ENCODE measurements around the gene PEX5.

Gene PEX5

GRCh38 chr12:7150356-7150755, 39.1 kb upstream of the PEX5 start:
- Histone ChIP-seq H2AFZ (ENCODE audit: low read length) (no peak overlapping the region), H3K36me3 (ENCODE audit: insufficient read depth, low read length) (peaks cover 79% of the 10 kb centered on the region; the same call in 1 of the 2 replicates)

GRCh38 chr12:7150841-7151240, 38.6 kb upstream of the PEX5 start:
- Histone ChIP-seq H3K4me2 (ENCODE audit: low read depth, low read length, poor library complexity, severe bottlenecking) (no peak overlapping the region), H4K20me1 (ENCODE audit: insufficient read depth, low read length, poor library complexity, severe bottlenecking) (no peaks in the 10 kb centered on the region), H3K4me1 (ENCODE audit: insufficient read depth, low read length, poor library complexity, severe bottlenecking) (no peaks in the 10 kb centered on the region), H3K9me2 (replicated peaks; ENCODE audit: low read depth, low read length) (no peaks in the 10 kb centered on the region), H3K4me3 (ENCODE audit: low read length, poor library complexity, severe bottlenecking) (no peak overlapping the region), H3K9ac (ENCODE audit: low read depth, low read length, poor library complexity, severe bottlenecking) (no peak overlapping the region), H3F3A (ENCODE audit: low read depth) (no peaks in the 10 kb centered on the region), H2AFZ (ENCODE audit: low read length) (no peak overlapping the region), H3K9me3 (ENCODE audit: insufficient read depth, low read depth, low read length) (no peaks in the 10 kb centered on the region), H3K36me3 (ENCODE audit: insufficient read depth, low read length) (peaks cover 74% of the 10 kb centered on the region; the same call in 1 of the 2 replicates), H3K27me3 (ENCODE audit: insufficient read depth, low read length, poor library complexity, severe bottlenecking) (no peaks in the 10 kb centered on the region), H3K79me2 (ENCODE audit: insufficient read depth, low read length) (no peaks in the 10 kb centered on the region)
- TF ChIP-seq EZH2phosphoT487 (IDR thresholded peaks at IDR 0.05; ENCODE audit: borderline replicate concordance) (no peak), CTCF (conservative IDR thresholded peaks at IDR 0.05; ENCODE audit: low read length) (no peak)

More at GRCh38 chr12:7150356-7150755, 39.1 kb upstream of the PEX5 start:
- Histone ChIP-seq H3K4me2 (ENCODE audit: low read depth, low read length, poor library complexity, severe bottlenecking) (no peak overlapping the region), H3K79me2 (ENCODE audit: insufficient read depth, low read length) (no peaks in the 10 kb centered on the region), H3K4me1 (ENCODE audit: insufficient read depth, low read length, poor library complexity, severe bottlenecking) (no peaks in the 10 kb centered on the region), H3K4me3 (ENCODE audit: low read length, poor library complexity, severe bottlenecking) (no peak overlapping the region), H3K9me3 (ENCODE audit: insufficient read depth, low read depth, low read length) (no peaks in the 10 kb centered on the region), H3K9me2 (replicated peaks; ENCODE audit: low read depth, low read length) (no peaks in the 10 kb centered on the region), H3K27me3 (ENCODE audit: insufficient read depth, low read length, poor library complexity, severe bottlenecking) (no peaks in the 10 kb centered on the region), H3K9ac (ENCODE audit: low read depth, low read length, poor library complexity, severe bottlenecking) (no peak overlapping the region), H3F3A (ENCODE audit: low read depth) (no peaks in the 10 kb centered on the region), H4K20me1 (ENCODE audit: insufficient read depth, low read length, poor library complexity, severe bottlenecking) (no peaks in the 10 kb centered on the region)
- TF ChIP-seq CTCF (conservative IDR thresholded peaks at IDR 0.05; ENCODE audit: low read length): no peak
- no peak for TF ChIP-seq EZH2phosphoT487 (IDR thresholded peaks at IDR 0.05; ENCODE audit: borderline replicate concordance)

- no peaks in the 10 kb centered on the region for H3F3A ChIP-seq (ENCODE audit: low read depth)
- no peak overlapping the region for H2AFZ ChIP-seq (ENCODE audit: low read length)
- no peak overlapping the region for H3K4me2 ChIP-seq (ENCODE audit: low read depth, low read length, poor library complexity, severe bottlenecking)
- H3K9ac ChIP-seq (ENCODE audit: low read depth, low read length, poor library complexity, severe bottlenecking): no peak overlapping the region
- no peaks in the 10 kb centered on the region for H3K9me2 ChIP-seq (replicated peaks; ENCODE audit: low read depth, low read length)
- H4K20me1 ChIP-seq (ENCODE audit: insufficient read depth, low read length, poor library complexity, severe bottlenecking): no peaks in the 10 kb centered on the region
- TF ChIP-seq EZH2phosphoT487 (IDR thresholded peaks at IDR 0.05; ENCODE audit: borderline replicate concordance) (no peak), CTCF (conservative IDR thresholded peaks at IDR 0.05; ENCODE audit: low read length) (no peak)
- no peaks in the 10 kb centered on the region for H3K4me1 ChIP-seq (ENCODE audit: insufficient read depth, low read length, poor library complexity, severe bottlenecking)
- H3K9me3 ChIP-seq (ENCODE audit: insufficient read depth, low read depth, low read length): no peaks in the 10 kb centered on the region
- H3K79me2 ChIP-seq (ENCODE audit: insufficient read depth, low read length): no peaks in the 10 kb centered on the region
- no peaks in the 10 kb centered on the region for H3K27me3 ChIP-seq (ENCODE audit: insufficient read depth, low read length, poor library complexity, severe bottlenecking)
- H3K36me3 ChIP-seq (ENCODE audit: insufficient read depth, low read length): peaks cover 67% of the 10 kb centered on the region; the same call in 1 of the 2 replicates
- no peak overlapping the region for H3K4me3 ChIP-seq (ENCODE audit: low read length, poor library complexity, severe bottlenecking)
Measured at GRCh38 chr12:7151532-7151931, 38.0 kb upstream of the PEX5 start.

All from Loucy (cell line).